HL-60/S4 treated with phorbol 12-myristate 13-acetate at 8.2 ng/mL for 4 days and 3 days (cell line): ENCODE data around the gene RHBDD2.
"Not testable (repeated sequence)": the region's sequence is repeated elsewhere in the genome, so short reads cannot be mapped to it uniquely, and the experiment has no call there.

Source experiments
- in situ Hi-C: fragments of 300-500 bp; cut with MboI; formaldehyde crosslinking; loops from 2 replicates; pipeline ENCODE4 v1.15.0; 2022; ENCODE audit warnings: low sequenced_read_pairs

Gene RHBDD2

DNA sequence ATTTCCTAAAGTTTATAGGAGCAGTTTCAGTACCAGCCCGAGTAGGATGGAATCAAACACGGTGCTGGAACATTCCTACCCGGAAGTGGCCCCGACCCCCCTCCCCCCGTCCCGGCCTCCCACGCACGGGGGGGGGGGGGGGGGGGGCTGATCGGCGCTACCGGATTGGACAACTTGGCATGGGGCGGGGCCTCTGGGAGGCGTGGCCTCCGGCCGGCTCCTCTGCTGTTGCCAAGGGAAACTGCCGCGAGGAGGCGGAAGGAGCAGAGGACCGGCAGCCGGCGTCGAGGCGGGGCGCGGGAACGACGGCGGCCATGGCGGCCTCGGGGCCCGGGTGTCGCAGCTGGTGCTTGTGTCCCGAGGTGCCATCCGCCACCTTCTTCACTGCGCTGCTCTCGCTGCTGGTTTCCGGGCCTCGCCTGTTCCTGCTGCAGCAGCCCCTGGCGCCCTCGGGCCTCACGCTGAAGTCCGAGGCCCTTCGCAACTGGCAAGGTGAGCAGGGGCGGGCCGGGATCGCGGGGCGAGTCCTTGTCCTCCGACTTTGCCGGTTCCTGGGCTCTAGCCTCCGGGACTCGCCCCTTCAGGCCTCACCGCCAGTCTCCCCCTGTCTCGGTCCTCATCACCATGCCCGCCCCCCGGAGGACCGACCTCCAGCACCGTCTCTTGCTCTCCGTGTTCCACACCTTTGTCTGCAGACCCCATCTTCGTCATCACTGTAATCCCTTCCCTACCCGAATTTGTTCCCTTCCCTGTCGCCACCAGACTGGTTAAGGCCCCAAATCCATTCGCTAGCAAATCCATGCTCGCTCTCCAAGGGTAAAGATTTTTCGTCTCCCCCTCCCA is at the start of gene RHBDD2:
Gene RHBDD2 (plus strand): TSS at position 266 of the 843 bp plus-strand sequence. CDS start 49 bp downstream, at position 315.
- in situ Hi-C loops: loop anchor here (25.0 kb wide), 1 partner anchor 133 kb away; no protein-coding TSS in a partner anchor

GRCh38 chr7:75829656-75830055 is 49.2 kb upstream of the RHBDD2 start:
- in situ Hi-C loops: not testable (repeated sequence)

GRCh38 chr7:75830978-75831377 is 47.9 kb upstream of the RHBDD2 start:
- in situ Hi-C loops: no loop called here

DNA sequence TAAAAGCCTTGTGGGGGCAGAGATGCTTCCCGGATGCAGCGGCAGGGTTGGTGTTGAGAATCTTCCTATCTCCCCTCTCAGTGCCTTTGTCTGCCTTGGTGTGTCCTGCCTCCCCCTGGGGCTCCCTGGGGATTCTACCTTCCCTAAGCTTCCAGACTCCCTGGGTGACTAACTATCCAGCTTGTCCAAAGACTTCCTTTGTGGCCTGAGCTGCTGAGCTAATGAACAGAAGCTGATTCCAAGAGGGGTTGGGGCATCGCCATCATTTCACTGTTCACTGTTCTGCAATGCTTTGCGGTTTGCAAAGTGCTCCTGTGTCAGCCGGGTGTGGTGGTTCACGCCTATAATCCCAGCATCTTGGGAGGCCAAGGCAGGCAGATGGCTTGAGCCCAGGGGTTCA is 45.2 kb upstream of the RHBDD2 start:
- in situ Hi-C loops: not testable (repeated sequence)

DNA sequence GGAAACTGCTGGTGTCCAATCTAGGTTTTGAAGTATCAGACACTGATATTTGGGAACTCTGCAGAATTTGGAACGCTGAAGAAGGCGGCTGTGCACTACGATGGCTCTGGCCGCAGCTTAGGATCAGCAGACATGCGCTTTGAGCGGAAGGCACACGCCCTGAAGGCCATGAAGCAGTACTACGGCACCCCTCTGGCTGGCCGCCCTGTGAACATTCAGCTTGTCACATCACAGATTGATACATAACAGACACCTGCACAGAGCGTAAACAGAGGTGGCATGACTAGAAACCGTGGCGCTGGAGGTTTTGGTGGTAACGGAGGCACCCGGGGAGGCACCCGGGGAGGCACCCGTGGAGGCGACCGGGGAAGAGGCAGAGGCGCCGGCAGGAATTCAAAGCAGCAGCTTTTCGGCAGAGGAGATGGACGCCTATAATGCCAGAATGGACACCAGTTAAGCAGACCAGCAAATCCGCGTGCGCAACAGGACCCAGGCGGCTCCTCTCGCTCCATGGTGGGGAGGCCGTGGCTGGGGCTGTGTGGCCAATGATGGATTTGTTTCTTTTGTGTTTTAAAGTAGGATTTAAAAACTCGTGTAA is 43.0 kb upstream of the RHBDD2 start:
- in situ Hi-C loops: no loop called here

GRCh38 chr7:75836798-75837197 is 42.0 kb upstream of the RHBDD2 start:
- in situ Hi-C loops: no loop called here

DNA sequence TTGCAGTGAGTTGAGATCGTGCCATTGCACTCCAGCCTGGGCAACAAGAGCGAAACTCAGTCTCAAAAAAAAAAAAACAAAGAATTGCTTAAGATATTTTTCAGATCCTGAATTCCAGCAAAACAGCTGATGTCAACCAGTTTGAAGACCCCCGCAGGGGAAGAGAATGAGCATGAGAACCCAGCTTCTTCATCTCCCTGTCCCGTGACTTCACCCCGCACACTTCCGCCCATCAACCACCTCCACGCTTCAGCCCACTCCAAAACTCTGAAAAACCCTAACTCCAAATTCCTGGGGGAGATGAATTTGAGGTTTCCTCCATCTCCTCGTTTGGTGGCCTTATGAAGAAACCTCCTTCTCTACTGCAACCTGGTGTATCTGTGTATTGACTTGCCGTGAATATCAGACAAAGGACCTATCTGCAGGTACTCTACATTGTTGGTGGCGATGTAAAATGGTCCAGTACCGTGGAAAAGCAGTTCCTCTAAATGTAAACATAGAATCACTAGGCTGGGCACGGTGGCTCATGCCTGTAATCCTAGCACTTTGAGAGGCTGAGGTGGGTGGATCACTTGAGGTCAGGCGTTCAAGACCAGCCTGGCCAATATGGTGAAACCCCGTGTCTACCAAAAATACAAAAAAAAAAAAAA is 40.4 kb upstream of the RHBDD2 start:
- in situ Hi-C loops: not testable (repeated sequence)

GRCh38 chr7:75840029-75840428 is 38.8 kb upstream of the RHBDD2 start:
- in situ Hi-C loops: no loop called here

GRCh38 chr7:75842836-75843446 is 35.9 kb upstream of the RHBDD2 start:
- in situ Hi-C loops: no loop called here

- in situ Hi-C loops: no loop called here
Measured at GRCh38 chr7:75843613-75844116, 35.2 kb upstream of the RHBDD2 start.

- in situ Hi-C loops: no loop called here
Measured at GRCh38 chr7:75844158-75844557, 34.7 kb upstream of the RHBDD2 start.

DNA sequence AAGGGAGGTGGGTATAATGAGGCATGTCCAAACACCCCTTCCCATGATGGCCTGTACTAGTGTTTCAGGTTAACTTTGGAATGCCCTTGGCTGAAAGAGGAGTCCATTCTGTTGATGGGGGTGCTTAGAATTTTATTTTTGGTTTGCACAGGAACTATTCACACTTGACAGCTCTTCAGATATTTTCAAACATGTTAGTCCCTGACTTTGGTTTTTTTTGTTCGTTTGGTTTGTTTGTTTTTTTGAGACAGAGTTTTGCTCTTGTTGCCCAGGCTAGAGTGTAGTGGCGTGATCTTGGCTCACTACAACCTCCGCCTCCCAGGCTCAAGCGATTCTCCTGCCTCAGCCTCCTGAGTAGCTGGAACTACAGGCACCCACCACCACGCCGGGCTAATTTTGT is 33.7 kb upstream of the RHBDD2 start:
- in situ Hi-C loops: not testable (repeated sequence)

- in situ Hi-C loops: no loop called here
Measured at GRCh38 chr7:75847707-75848106, 31.1 kb upstream of the RHBDD2 start.

- in situ Hi-C loops: no loop called here
Measured at GRCh38 chr7:75849573-75849972, 29.3 kb upstream of the RHBDD2 start.

- in situ Hi-C loops: no loop called here
Measured at GRCh38 chr7:75850235-75850634, 28.6 kb upstream of the RHBDD2 start.

- in situ Hi-C loops: no loop called here
Measured at GRCh38 chr7:75854233-75854632, 24.6 kb upstream of the RHBDD2 start.

- in situ Hi-C loops: not testable (repeated sequence)
Measured at GRCh38 chr7:75854813-75855345, 24.0 kb upstream of the RHBDD2 start.

- in situ Hi-C loops: no loop called here
Measured at GRCh38 chr7:75856536-75856935, 22.3 kb upstream of the RHBDD2 start.

DNA sequence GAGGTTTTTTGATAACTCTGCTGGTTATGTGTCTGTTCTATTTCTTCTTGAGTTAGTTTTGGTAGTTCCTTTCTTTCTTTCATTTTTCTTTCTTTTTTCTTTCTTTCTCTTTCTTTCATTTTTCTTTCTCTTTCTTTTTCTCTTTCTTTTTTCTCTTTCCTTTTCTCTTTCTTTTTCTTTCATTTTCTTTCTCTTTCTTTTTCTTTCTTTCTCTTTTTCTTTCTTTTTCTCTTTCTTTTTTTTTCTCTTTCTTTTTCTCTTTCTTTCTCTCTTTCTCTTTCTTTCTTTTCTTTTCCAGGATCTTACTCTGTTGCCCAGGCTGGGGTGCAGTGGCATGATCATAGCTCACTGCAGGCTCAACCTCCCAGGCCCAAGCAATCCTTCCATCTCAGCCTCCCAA is 20.4 kb upstream of the RHBDD2 start:
- in situ Hi-C loops: no loop called here

- in situ Hi-C loops: no loop called here
Measured at GRCh38 chr7:75861636-75862035, 17.2 kb upstream of the RHBDD2 start.

DNA sequence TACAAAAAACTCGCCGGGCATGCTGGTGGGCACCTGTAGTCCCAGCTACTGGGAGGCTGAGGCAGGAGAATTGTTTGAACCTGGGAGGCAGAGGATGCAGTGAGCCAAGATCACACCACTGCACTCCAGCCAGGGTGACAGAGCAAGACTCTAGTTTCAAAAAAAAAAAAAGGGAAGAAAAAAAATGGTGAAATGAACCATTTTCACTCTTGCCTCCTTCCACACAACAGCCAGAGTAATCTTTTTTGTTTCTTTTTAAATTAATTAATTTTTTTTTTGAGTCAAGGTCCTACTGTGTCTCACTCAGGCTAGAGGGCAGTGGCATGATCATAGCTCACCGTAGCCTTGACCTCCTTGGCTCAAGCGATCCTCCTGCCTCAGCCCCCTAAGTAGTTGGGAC is 14.6 kb upstream of the RHBDD2 start:
- in situ Hi-C loops: not testable (repeated sequence)
